Measurements from ENCODE around the gene CDPF1. TPM values are rescaled to one million over a fixed set of nuclear protein-coding genes. Genes with fewer than 3 reads are reported as not detected.

CDPF1 gene
- total RNA-seq, 1 donor from 2014 or later, result 14.3 TPM

DNA sequence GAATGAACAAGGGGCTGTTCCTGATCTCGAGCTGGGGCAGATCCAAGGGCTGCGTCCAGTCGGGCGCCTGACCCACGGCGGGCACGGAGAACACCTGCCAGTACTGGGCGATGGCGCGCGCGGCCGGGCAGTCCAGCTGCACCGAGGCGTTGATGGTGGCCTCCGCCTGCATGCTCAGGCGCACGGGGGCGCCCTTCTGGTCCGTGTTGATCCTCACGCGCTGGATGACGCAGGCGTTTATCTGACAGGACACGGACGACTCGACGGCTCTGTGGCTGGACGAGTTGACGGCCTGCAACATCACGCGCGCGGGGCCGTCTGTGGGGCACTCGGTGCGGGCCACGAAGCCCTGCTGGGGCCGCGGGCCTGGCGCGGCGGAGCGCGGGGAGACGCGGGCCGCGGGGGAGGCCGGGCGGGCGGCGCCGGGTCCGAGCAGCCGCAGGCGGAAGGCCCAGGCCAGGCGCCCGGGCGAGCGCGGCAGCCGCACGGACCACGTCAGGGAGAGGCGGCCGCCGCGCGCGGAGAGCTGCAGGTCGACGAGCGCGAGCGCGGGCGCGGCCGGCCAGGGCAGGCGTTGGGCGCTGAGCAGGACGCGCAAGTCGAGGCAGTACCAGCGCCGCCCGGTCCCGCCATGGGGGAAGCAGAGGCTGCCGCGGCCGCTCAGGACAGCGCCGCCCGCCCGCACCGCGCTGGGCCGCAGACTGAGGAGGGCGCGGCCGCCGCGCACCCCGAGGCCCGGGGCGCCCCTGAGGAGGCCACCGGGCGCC lies 12.5 kb upstream of the CDPF1 start:
- Mint-ChIP-seq H3K4me3 (peak overlapping the region; percentile 7), H3K27ac (no peak overlapping the region), H3K27me3 (peaks cover 58% of the 10 kb centered on the region), H3K9me3 (no peaks in the 10 kb centered on the region), H3K4me1 (peaks cover 13% of the 10 kb centered on the region), H3K36me3 (ENCODE audit: low read depth) (no peaks in the 10 kb centered on the region)
- ChIA-PET CTCF (no interaction called here), POLR2A (no interaction called here)
- ATAC-seq (ENCODE audit: low read depth) (peak; percentile 57), DNase-seq (no peak)
- intact Hi-C loops (cut with micrococcal nuclease), result no loop called here
- TF ChIP-seq, protein P1, sequence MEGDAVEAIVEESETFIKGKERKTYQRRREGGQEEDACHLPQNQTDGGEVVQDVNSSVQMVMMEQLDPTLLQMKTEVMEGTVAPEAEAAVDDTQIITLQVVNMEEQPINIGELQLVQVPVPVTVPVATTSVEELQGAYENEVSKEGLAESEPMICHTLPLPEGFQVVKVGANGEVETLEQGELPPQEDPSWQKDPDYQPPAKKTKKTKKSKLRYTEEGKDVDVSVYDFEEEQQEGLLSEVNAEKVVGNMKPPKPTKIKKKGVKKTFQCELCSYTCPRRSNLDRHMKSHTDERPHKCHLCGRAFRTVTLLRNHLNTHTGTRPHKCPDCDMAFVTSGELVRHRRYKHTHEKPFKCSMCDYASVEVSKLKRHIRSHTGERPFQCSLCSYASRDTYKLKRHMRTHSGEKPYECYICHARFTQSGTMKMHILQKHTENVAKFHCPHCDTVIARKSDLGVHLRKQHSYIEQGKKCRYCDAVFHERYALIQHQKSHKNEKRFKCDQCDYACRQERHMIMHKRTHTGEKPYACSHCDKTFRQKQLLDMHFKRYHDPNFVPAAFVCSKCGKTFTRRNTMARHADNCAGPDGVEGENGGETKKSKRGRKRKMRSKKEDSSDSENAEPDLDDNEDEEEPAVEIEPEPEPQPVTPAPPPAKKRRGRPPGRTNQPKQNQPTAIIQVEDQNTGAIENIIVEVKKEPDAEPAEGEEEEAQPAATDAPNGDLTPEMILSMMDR (IDR thresholded peaks at IDR 0.05), result no peak

DNA sequence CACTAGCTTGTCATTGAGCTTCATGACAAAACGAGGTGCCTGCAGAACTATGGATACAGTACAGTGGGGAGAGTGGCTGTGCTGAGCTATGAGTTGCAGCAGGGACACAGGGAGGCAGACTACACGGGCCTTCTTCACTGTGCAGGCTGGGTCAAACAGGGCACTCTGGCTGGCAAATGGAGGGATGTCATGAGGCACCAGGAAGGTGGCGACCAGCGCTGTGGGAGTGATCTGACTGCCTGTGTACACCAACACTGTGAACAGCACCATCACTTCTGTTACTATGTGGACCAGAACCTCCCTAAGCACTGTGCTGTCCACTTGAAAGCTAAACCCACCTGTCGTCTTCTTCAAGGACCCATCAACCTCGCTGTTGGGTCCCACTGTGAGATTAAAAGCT lies 9.9 kb upstream of the CDPF1 start:
- Mint-ChIP-seq H3K27me3 (peaks cover 54% of the 10 kb centered on the region), H3K4me1 (peaks cover 7% of the 10 kb centered on the region), H3K27ac (no peak overlapping the region), H3K9me3 (no peaks in the 10 kb centered on the region), H3K4me3 (no peak overlapping the region), H3K36me3 (ENCODE audit: low read depth) (no peaks in the 10 kb centered on the region)
- CTCF ChIA-PET, result no interaction called here
- intact Hi-C loops (cut with micrococcal nuclease), result no loop called here
- DNase-seq, result no peak
- ATAC-seq (ENCODE audit: low read depth), result no peak
- TF ChIP-seq, protein P1 (IDR thresholded peaks at IDR 0.05), result no peak
- POLR2A ChIA-PET, result no interaction called here

DNA sequence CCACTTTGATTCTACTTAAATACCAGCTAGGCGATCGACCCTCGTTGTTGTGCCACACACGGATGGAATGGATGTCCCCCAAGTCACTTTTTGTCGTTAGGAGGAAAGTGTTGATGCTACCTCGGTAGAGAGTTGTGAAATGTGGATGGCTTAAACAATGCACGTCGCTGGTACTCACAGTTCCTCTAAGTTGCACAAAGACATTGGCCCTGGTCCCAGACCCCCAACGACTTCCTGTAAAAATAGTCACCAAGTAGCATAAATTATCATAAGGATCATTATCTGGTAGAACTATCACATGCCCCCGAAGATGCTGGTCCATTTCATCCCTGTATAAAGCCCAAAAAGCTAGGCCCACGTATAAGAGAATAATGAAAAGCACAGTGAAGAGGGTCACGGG lies 9.3 kb upstream of the CDPF1 start:
- Mint-ChIP-seq H3K4me3 (no peak overlapping the region), H3K27ac (no peak overlapping the region), H3K27me3 (peaks cover 52% of the 10 kb centered on the region), H3K9me3 (no peaks in the 10 kb centered on the region), H3K36me3 (ENCODE audit: low read depth) (no peaks in the 10 kb centered on the region), H3K4me1 (peaks cover 7% of the 10 kb centered on the region)
- TF ChIP-seq, protein P1 (IDR thresholded peaks at IDR 0.05), result no peak
- DNase-seq (no peak), ATAC-seq (ENCODE audit: low read depth) (no peak)
- intact Hi-C loops (cut with micrococcal nuclease), result no loop called here
- ChIA-PET CTCF (no interaction called here), POLR2A (no interaction called here)

DNA sequence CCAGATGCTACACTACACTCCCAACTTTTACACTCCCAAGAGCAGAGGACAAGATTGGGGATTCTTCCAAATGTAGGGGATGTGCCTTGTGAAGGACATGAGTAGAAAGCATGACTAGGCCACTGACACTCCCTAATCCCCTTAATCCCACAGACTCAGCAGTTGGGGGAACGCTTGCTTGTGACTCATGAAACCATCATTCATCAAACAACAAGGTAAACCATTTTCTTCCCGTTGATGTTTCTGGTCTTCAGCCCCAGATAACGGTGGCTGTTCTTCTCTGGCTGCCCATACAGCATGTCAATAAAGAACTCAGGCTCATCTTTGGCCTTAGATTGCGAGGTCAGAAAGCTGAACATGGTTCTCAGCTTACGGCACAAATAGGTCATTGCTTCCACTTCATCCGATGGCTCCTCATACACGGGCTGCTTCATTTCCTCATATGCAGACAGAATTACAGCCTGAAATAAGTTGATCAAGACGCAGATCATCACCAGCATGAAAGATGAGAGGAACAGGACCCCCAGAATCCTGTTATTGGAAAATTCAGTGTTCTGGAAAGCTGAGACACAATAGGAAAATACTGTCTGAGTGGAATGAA lies 6.4 kb upstream of the CDPF1 start:
- no peak for ATAC-seq (ENCODE audit: low read depth)
- Mint-ChIP-seq H3K4me3 (no peak overlapping the region), H3K9me3 (no peaks in the 10 kb centered on the region), H3K36me3 (ENCODE audit: low read depth) (no peaks in the 10 kb centered on the region), H3K4me1 (peaks cover 3% of the 10 kb centered on the region), H3K27me3 (peaks cover 29% of the 10 kb centered on the region), H3K27ac (no peak overlapping the region)
- intact Hi-C loops (cut with micrococcal nuclease), result no loop called here
- ChIA-PET CTCF (no interaction called here), POLR2A (no interaction called here)
- TF ChIP-seq, protein P1 (IDR thresholded peaks at IDR 0.05), result no peak
- DNase-seq, result no peak

DNA sequence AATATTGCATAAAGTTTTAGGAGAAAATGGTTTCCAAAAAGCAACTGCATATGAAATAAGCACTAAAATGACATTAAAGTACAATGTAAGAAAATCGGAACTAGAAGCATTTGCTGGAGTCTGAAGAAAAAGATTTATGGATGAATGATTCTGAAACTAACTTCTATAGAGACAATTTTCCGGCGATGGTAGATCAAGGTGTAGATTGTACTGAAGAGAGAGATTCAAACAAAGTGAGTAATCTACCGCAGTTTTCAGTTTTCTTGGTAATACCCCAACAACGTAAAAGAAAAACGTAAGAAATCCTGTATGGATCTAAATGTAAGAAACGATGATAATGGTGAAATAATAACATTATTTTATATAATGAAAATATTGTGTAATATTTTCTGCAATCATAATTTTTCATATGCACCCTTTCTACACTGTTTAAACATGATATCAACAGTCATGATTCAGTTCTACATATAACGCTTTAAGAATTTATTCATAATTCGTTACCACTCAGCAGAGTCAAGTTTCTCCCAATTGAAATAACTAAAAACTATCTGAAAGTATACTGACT lies 1.8 kb upstream of the CDPF1 start:
- CTCF ChIA-PET, result no interaction called here
- Mint-ChIP-seq H3K9me3 (no peaks in the 10 kb centered on the region), H3K4me1 (peaks cover 18% of the 10 kb centered on the region), H3K36me3 (ENCODE audit: low read depth) (peaks cover 3% of the 10 kb centered on the region), H3K4me3 (peak overlapping the region; percentile 87), H3K27ac (peak overlapping the region; percentile 1), H3K27me3 (no peaks in the 10 kb centered on the region)
- TF ChIP-seq, protein P1 (IDR thresholded peaks at IDR 0.05), result no peak
- DNase-seq (no peak), ATAC-seq (ENCODE audit: low read depth) (no peak)
- POLR2A ChIA-PET, result interaction anchor here (1.2 to 1.4 kb wide), 2 partner anchors 24 to 36 kb away, joined by 3 read pairs; no protein-coding TSS in a partner anchor
- intact Hi-C loops (cut with micrococcal nuclease), result loop anchor here (5.0 kb wide), 2 partner anchors 85 to 100 kb away; partner anchors contain the start of genes PPARA and TRMU
